GM21367 (cell line): Measurements from ENCODE around the gene IL19.
A peak's percentile ranks its signal among the peaks of the same experiment; 100 is the strongest.
"Not testable (repeated sequence)": the region's sequence is repeated elsewhere in the genome, so short reads cannot be mapped to it uniquely, and the experiment has no call there.

Source experiments
- ATAC-seq: cut with Tn5 transposase; IDR thresholded peaks from one replicate; pipeline ENCODE4 v1.9.1; 2021; ENCODE audit not compliant: unreplicated experiment

Gene IL19

GRCh38 chr1:206772243-206772937, 1.8 kb downstream of the IL19 start, which contains the start of gene IL10:
TSS of gene IL10 (minus strand) at chr1:206772494. CDS start at chr1:206772435, 59 bp downstream.
- ATAC-seq, result no peak

- no peak for ATAC-seq
Measured at GRCh38 chr1:206774093-206774492, 3.5 kb downstream of the IL19 start.

- ATAC-seq, result no peak
Measured at GRCh38 chr1:206776229-206776628, 5.7 kb downstream of the IL19 start.

- ATAC-seq, result no peak
Measured at GRCh38 chr1:206778031-206778430, 7.5 kb downstream of the IL19 start.

- ATAC-seq, result not testable (repeated sequence)
Measured at GRCh38 chr1:206778911-206779310, 8.3 kb downstream of the IL19 start.

- ATAC-seq, result no peak
Measured at GRCh38 chr1:206779638-206780037, 9.1 kb downstream of the IL19 start.

GRCh38 chr1:206782448-206782847, 11.9 kb downstream of the IL19 start:
- ATAC-seq, result peak; percentile 46

GRCh38 chr1:206783506-206783905, 12.9 kb downstream of the IL19 start:
- no peak for ATAC-seq

- peak; percentile 59 for ATAC-seq
Measured at GRCh38 chr1:206784471-206784903, 13.9 kb downstream of the IL19 start.

- no peak for ATAC-seq
Measured at GRCh38 chr1:206785182-206785765, 14.7 kb downstream of the IL19 start.

GRCh38 chr1:206786212-206786886, 15.8 kb downstream of the IL19 start:
- ATAC-seq, result no peak

- no peak for ATAC-seq
Measured at GRCh38 chr1:206787891-206788290, 17.3 kb downstream of the IL19 start.

GRCh38 chr1:206788487-206789050, 18.0 kb downstream of the IL19 start:
- ATAC-seq, result no peak

GRCh38 chr1:206790502-206791250, 20.1 kb downstream of the IL19 start:
- ATAC-seq, result peak; percentile 27

- no peak for ATAC-seq
Measured at GRCh38 chr1:206792939-206793607, 22.5 kb downstream of the IL19 start.

- no peak for ATAC-seq
Measured at GRCh38 chr1:206793620-206794019, 23.0 kb downstream of the IL19 start.

GRCh38 chr1:206794294-206794908, 23.8 kb downstream of the IL19 start:
- no peak for ATAC-seq

GRCh38 chr1:206796116-206796515, 25.5 kb downstream of the IL19 start:
- ATAC-seq, result no peak

- no peak for ATAC-seq
Measured at GRCh38 chr1:206796981-206797402, 26.4 kb downstream of the IL19 start.
